Measurements from ENCODE around the gene RDH13.

DNA sequence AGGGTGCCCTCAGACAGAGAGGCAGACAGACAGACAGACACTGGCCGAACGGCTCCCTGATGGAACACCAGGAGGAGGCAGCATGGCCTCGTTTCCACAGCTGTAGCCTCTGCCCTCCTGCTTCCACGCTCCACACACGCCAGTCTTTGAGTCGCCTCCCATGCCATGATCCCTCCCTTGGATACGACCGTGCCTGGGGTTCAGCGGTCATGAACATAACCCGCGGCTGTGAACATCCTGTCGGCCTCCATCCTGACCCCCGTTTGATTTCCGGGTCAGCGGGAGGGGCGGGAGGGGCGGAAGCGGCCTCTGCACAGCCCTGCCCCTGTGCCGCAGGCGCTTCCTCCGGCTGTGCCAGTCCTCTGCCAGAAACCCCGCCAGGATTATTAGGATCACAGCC lies 48.2 kb downstream of the RDH13 start:
- TF ChIP-seq POLR2A (IDR thresholded peaks at IDR 0.05; ENCODE audit: borderline replicate concordance, extremely low read depth, insufficient read depth, insufficient read length) (no peak), EZH2phosphoT487 (IDR thresholded peaks at IDR 0.05; ENCODE audit: borderline replicate concordance) (no peak)

Measured in HCT116 (cell line).